Activated T-cell treated with anti-CD3 and anti-CD28 coated beads for 24 hours (primary cell): ENCODE measurements around the gene RABGAP1L.
"Not testable (repeated sequence)": the region's sequence is repeated elsewhere in the genome, so short reads cannot be mapped to it uniquely, and the experiment has no call there.

ENCODE experiments used
- DNase-seq: peaks from one replicate; pipeline ENCODE4 v3.0.0-alpha.2; 2020; ENCODE audit warnings: low read depth

Gene RABGAP1L

GRCh38 chr1:174243451-174244000 lies 84.2 kb downstream of the RABGAP1L start:
- no peak for DNase-seq

GRCh38 chr1:174244017-174244416 lies 84.7 kb downstream of the RABGAP1L start:
- DNase-seq: no peak

- no peak for DNase-seq
Measured at GRCh38 chr1:174247472-174247871, 88.2 kb downstream of the RABGAP1L start.

GRCh38 chr1:174248041-174248440 lies 88.7 kb downstream of the RABGAP1L start:
- DNase-seq: no peak

- DNase-seq: not testable (repeated sequence)
Measured at GRCh38 chr1:174256386-174256785, 97.1 kb downstream of the RABGAP1L start.

- DNase-seq: peak; percentile 36
Measured at GRCh38 chr1:174258148-174258550, 98.8 kb downstream of the RABGAP1L start.

GRCh38 chr1:174262349-174263241 lies 103.3 kb downstream of the RABGAP1L start:
- DNase-seq: no peak

- no peak for DNase-seq
Measured at GRCh38 chr1:174265282-174265681, 106.0 kb downstream of the RABGAP1L start.

- DNase-seq: no peak
Measured at GRCh38 chr1:174266476-174266875, 107.2 kb downstream of the RABGAP1L start.

GRCh38 chr1:174266991-174267612 lies 107.8 kb downstream of the RABGAP1L start:
- no peak for DNase-seq

- DNase-seq: no peak
Measured at GRCh38 chr1:174269989-174270651, 110.8 kb downstream of the RABGAP1L start.

- no peak for DNase-seq
Measured at GRCh38 chr1:174273190-174273589, 113.9 kb downstream of the RABGAP1L start.

- DNase-seq: no peak
Measured at GRCh38 chr1:174273776-174274175, 114.5 kb downstream of the RABGAP1L start.

- no peak for DNase-seq
Measured at GRCh38 chr1:174274452-174274851, 115.1 kb downstream of the RABGAP1L start.

GRCh38 chr1:174274884-174275283 lies 115.6 kb downstream of the RABGAP1L start:
- DNase-seq: no peak

GRCh38 chr1:174276087-174276486 lies 116.8 kb downstream of the RABGAP1L start:
- no peak for DNase-seq

GRCh38 chr1:174284052-174284451 lies 124.7 kb downstream of the RABGAP1L start:
- DNase-seq: no peak

- no peak for DNase-seq
Measured at GRCh38 chr1:174286042-174286441, 126.7 kb downstream of the RABGAP1L start.

- no peak for DNase-seq
Measured at GRCh38 chr1:174289644-174290310, 130.5 kb downstream of the RABGAP1L start.

- DNase-seq: no peak
Measured at GRCh38 chr1:174291059-174291458, 131.7 kb downstream of the RABGAP1L start.

GRCh38 chr1:174296309-174296708 lies 137.0 kb downstream of the RABGAP1L start:
- DNase-seq: no peak

- DNase-seq: no peak
Measured at GRCh38 chr1:174297351-174297750, 138.0 kb downstream of the RABGAP1L start.
